ENCODE data around the gene MSL2.

- TF ChIP-seq SIN3A (IDR thresholded peaks at IDR 0.05; ENCODE audit: borderline replicate concordance, insufficient read depth, low read depth, low read length) (no peak), CTCF (IDR thresholded peaks at IDR 0.05) (no peak), POLR2AphosphoS5 (IDR thresholded peaks at IDR 0.05; ENCODE audit: low read depth, low read length) (no peak)
- TF ChIP-seq, protein P1, sequence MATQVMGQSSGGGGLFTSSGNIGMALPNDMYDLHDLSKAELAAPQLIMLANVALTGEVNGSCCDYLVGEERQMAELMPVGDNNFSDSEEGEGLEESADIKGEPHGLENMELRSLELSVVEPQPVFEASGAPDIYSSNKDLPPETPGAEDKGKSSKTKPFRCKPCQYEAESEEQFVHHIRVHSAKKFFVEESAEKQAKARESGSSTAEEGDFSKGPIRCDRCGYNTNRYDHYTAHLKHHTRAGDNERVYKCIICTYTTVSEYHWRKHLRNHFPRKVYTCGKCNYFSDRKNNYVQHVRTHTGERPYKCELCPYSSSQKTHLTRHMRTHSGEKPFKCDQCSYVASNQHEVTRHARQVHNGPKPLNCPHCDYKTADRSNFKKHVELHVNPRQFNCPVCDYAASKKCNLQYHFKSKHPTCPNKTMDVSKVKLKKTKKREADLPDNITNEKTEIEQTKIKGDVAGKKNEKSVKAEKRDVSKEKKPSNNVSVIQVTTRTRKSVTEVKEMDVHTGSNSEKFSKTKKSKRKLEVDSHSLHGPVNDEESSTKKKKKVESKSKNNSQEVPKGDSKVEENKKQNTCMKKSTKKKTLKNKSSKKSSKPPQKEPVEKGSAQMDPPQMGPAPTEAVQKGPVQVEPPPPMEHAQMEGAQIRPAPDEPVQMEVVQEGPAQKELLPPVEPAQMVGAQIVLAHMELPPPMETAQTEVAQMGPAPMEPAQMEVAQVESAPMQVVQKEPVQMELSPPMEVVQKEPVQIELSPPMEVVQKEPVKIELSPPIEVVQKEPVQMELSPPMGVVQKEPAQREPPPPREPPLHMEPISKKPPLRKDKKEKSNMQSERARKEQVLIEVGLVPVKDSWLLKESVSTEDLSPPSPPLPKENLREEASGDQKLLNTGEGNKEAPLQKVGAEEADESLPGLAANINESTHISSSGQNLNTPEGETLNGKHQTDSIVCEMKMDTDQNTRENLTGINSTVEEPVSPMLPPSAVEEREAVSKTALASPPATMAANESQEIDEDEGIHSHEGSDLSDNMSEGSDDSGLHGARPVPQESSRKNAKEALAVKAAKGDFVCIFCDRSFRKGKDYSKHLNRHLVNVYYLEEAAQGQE (IDR thresholded peaks at IDR 0.05; ENCODE audit: insufficient read depth in 1 of 2, low read depth in 2 of 2, low read length in 1 of 2): no peak
Measured at GRCh38 chr3:136177876-136178275, 18.3 kb downstream of the MSL2 start.
